Measurements from ENCODE around the gene ZBP1. TPM values are rescaled to one million over a fixed set of nuclear protein-coding genes. Genes with fewer than 3 reads are reported as not detected.

The ZBP1 gene
- total RNA-seq, 2 experiments from 2014 or later, result 39.0 to 40.1 TPM

DNA sequence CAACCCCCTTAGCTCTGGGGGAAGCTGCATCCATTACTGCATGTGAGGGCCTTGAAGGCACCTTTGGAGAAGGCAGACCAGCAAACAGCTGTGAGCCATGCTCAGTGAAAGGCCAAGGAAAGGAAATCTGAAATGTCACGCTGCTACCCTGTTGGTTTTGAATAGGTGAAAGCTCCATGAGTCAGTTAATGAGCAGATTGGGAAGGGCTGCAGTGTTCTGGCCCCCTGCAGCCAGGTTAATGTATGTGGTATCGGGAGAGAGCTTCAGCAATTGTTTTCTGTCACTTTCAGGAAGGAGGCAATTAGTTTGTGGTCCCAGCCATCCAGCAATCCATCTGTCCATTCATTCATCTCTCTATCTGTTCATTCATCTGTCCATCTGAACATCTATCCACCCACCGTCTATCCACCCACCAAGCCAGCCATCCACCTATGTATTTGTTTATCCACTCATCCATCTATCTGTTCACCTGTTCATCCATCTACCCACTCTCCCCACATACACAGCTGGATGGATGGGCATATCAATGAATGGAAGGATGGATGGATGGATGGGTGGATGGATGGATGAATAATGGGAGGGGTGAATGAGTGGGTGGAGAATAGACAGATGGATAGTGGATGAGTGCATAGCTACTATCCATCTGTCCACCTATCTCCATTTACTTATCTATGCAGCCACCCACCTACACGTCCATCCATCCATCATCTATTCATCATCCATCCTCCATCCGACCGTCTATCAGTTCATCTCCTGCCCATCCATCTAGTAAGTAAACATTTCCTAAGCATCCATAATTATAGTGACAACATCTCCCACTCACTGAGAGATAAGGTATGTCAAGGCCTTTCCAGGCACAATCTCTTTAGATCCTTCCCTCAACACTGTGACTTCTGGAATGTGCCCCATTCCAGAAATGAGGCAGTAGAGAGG, 43.3 kb downstream of the ZBP1 start:
- no peaks in the 10 kb centered on the region for H3K9me3 Mint-ChIP-seq
- no peaks in the 10 kb centered on the region for H3K36me3 Mint-ChIP-seq (ENCODE audit: low read depth)
- H3K27me3 ChIP-seq (ENCODE audit: control insufficient read depth in 1 of 2, insufficient read depth in 2 of 2, low read length in 2 of 2), result peaks cover 19 to 33% of the 10 kb centered on the region in 2 experiments
- no peaks in the 10 kb centered on the region for H3K4me1 Mint-ChIP-seq (ENCODE audit: low read depth)
- POLR2A ChIA-PET, result no interaction called here
- H3K4me1 ChIP-seq (ENCODE audit: insufficient read depth, low read length), result peaks cover 3% of the 10 kb centered on the region
- no peaks in the 10 kb centered on the region for H3K9me3 ChIP-seq (ENCODE audit: control insufficient read depth in 1 of 2, insufficient read depth in 1 of 2, low read length in 2 of 2)
- no peak for DNase-seq
- H3K27me3 Mint-ChIP-seq, result peaks cover 51% of the 10 kb centered on the region
- ATAC-seq (ENCODE audit: poor library complexity), result no peak
- H3K27ac Mint-ChIP-seq, result no peak overlapping the region
- TF ChIP-seq, protein P1, sequence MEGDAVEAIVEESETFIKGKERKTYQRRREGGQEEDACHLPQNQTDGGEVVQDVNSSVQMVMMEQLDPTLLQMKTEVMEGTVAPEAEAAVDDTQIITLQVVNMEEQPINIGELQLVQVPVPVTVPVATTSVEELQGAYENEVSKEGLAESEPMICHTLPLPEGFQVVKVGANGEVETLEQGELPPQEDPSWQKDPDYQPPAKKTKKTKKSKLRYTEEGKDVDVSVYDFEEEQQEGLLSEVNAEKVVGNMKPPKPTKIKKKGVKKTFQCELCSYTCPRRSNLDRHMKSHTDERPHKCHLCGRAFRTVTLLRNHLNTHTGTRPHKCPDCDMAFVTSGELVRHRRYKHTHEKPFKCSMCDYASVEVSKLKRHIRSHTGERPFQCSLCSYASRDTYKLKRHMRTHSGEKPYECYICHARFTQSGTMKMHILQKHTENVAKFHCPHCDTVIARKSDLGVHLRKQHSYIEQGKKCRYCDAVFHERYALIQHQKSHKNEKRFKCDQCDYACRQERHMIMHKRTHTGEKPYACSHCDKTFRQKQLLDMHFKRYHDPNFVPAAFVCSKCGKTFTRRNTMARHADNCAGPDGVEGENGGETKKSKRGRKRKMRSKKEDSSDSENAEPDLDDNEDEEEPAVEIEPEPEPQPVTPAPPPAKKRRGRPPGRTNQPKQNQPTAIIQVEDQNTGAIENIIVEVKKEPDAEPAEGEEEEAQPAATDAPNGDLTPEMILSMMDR (IDR thresholded peaks at IDR 0.05), result no peak
- H3K36me3 ChIP-seq (ENCODE audit: insufficient read depth, low read length), result no peaks in the 10 kb centered on the region
- no peak overlapping the region for H3K4me3 Mint-ChIP-seq
- CTCF ChIA-PET, result no interaction called here
- no peak overlapping the region for H3K4me3 ChIP-seq (ENCODE audit: low read length)
- H3K27ac ChIP-seq (ENCODE audit: low read depth in 1 of 2, low read length in 2 of 2), result no peak overlapping the region
- intact Hi-C loops (cut with DNase I, micrococcal nuclease), result no loop called here

DNA sequence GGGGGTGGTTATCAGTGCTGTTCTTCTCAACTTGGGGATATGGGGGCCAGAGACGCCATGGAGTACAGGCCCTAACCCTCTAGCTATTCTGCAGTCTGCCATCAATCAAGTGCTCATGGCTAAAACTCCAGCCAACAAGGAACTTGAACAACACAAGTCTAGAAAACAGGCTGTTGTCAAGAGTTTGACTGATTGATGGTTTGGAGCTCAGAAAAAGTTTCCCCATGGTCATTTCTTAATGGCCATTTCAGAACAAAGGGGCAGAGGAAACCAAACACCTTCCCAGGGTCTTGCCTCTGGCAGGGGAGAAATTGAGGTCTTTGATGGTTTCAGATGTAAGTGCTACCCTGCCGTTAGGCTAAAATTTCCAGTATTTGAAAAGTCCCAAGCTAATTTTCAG, 44.2 kb downstream of the ZBP1 start:
- no peaks in the 10 kb centered on the region for H3K36me3 Mint-ChIP-seq (ENCODE audit: low read depth)
- Histone ChIP-seq H3K4me1 (ENCODE audit: insufficient read depth, low read length) (no peaks in the 10 kb centered on the region), H3K36me3 (ENCODE audit: insufficient read depth, low read length) (no peaks in the 10 kb centered on the region), H3K9me3 (ENCODE audit: control insufficient read depth in 1 of 2, insufficient read depth in 1 of 2, low read length in 2 of 2) (no peaks in the 10 kb centered on the region), H3K27ac (ENCODE audit: low read depth in 1 of 2, low read length in 2 of 2) (no peak overlapping the region), H3K27me3 (ENCODE audit: control insufficient read depth in 1 of 2, insufficient read depth in 2 of 2, low read length in 2 of 2) (peaks cover 19 to 34% of the 10 kb centered on the region in 2 experiments), H3K4me3 (ENCODE audit: low read length) (no peak overlapping the region)
- H3K9me3 Mint-ChIP-seq, result no peaks in the 10 kb centered on the region
- TF ChIP-seq, protein P1 (IDR thresholded peaks at IDR 0.05), result no peak
- intact Hi-C loops (cut with DNase I, micrococcal nuclease), result no loop called here
- H3K27ac Mint-ChIP-seq, result no peak overlapping the region
- DNase-seq, result no peak
- peaks cover 47% of the 10 kb centered on the region for H3K27me3 Mint-ChIP-seq
- no peak overlapping the region for H3K4me3 Mint-ChIP-seq
- no peak for ATAC-seq (ENCODE audit: poor library complexity)
- POLR2A ChIA-PET, result no interaction called here
- CTCF ChIA-PET, result no interaction called here
- no peaks in the 10 kb centered on the region for H3K4me1 Mint-ChIP-seq (ENCODE audit: low read depth)

DNA sequence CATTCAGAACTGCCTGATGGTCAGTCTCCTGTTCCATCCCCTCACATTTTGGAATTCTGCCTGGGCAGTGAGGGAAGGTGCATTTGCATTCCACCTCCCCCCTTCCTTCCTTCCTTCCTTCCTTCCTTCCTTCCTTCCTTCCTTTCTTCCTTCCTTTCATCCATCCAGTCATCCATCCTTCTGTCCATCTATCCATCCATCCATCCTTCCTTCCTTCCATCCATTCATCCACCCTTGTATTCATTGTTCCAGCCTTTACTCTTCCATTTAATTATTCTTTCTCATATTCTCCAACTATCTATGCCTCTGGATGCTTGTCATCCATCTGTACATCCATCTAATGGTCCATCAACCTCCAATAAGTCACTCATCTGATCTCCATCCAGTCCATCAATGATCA, 45.3 kb downstream of the ZBP1 start:
- no peaks in the 10 kb centered on the region for H3K36me3 ChIP-seq (ENCODE audit: insufficient read depth, low read length)
- no peaks in the 10 kb centered on the region for H3K9me3 ChIP-seq (ENCODE audit: control insufficient read depth in 1 of 2, insufficient read depth in 1 of 2, low read length in 2 of 2)
- peaks cover 19 to 34% of the 10 kb centered on the region in 2 experiments for H3K27me3 ChIP-seq (ENCODE audit: control insufficient read depth in 1 of 2, insufficient read depth in 2 of 2, low read length in 2 of 2)
- H3K4me1 ChIP-seq (ENCODE audit: insufficient read depth, low read length), result no peaks in the 10 kb centered on the region
- POLR2A ChIA-PET, result no interaction called here
- H3K4me3 Mint-ChIP-seq, result no peak overlapping the region
- DNase-seq, result no peak
- H3K36me3 Mint-ChIP-seq (ENCODE audit: low read depth), result no peaks in the 10 kb centered on the region
- H3K27me3 Mint-ChIP-seq, result peaks cover 45% of the 10 kb centered on the region
- no peak for ATAC-seq (ENCODE audit: poor library complexity)
- TF ChIP-seq, protein P1 (IDR thresholded peaks at IDR 0.05), result no peak
- H3K27ac ChIP-seq (ENCODE audit: low read depth in 1 of 2, low read length in 2 of 2), result no peak overlapping the region
- H3K9me3 Mint-ChIP-seq, result no peaks in the 10 kb centered on the region
- H3K4me1 Mint-ChIP-seq (ENCODE audit: low read depth), result no peaks in the 10 kb centered on the region
- CTCF ChIA-PET, result no interaction called here
- intact Hi-C loops (cut with DNase I, micrococcal nuclease), result no loop called here
- H3K4me3 ChIP-seq (ENCODE audit: low read length), result no peak overlapping the region
- no peak overlapping the region for H3K27ac Mint-ChIP-seq

Data from CD4-positive, alpha-beta T cell (primary cell).